CD14-positive monocyte (primary cell): Measurements from ENCODE around the gene TRAPPC6A. TPM values are rescaled to one million over a fixed set of nuclear protein-coding genes. Genes with fewer than 3 reads are reported as not detected.

Source experiments
- DNase-seq, 3 donors: peaks; one replicate each; pipeline ENCODE4 v3.0.0-alpha.2; 2011 to 2022
- H2AFZ ChIP-seq: 2 replicates; pipeline ENCODE4 v1.6.0; 2012; ENCODE audit warnings: mild to moderate bottlenecking, low read depth, low read length, inconsistent platforms; ENCODE audit not compliant: insufficient read depth, poor library complexity, severe bottlenecking
- H3K27ac ChIP-seq, 2 donors: 1 replicate in 1 of 2; 2 replicates in 1 of 2; pipeline ENCODE4 v1.5.1; 2012 to 2013; ENCODE audit warnings: low read length in 2 of 2, control low read depth in 1 of 2, inconsistent platforms in 1 of 2, low read depth in 1 of 2, mild to moderate bottlenecking in 1 of 2
- H3K27me3 ChIP-seq, 2 donors: one replicate each; pipeline versions ENCODE4 v1.6.0 to v1.6.1; 2011 to 2013; ENCODE audit warnings: low read length in 2 of 2; ENCODE audit not compliant: control insufficient read depth in 2 of 2, insufficient read depth in 2 of 2
- H3K36me3 ChIP-seq, 2 donors: replicated peaks in 1 of 2; 1 replicate in 1 of 2; 2 replicates in 1 of 2; pipeline versions ENCODE4 v1.5.1 to v1.6.1; 2012 to 2013; ENCODE audit warnings: low read length in 2 of 2, control low read depth in 1 of 2, inconsistent platforms in 1 of 2, mild to moderate bottlenecking in 1 of 2; ENCODE audit not compliant: insufficient read depth in 2 of 2, control insufficient read depth in 1 of 2
- H3K4me1 ChIP-seq, 2 donors: 1 replicate in 1 of 2; 2 replicates in 1 of 2; pipeline versions ENCODE4 v1.5.1 to v1.6.1; 2012 to 2013; ENCODE audit warnings: low read length in 2 of 2, control low read depth in 1 of 2, inconsistent platforms in 1 of 2, mild to moderate bottlenecking in 1 of 2, moderate library complexity in 1 of 2; ENCODE audit not compliant: insufficient read depth in 2 of 2, control insufficient read depth in 1 of 2
- H3K4me2 ChIP-seq: replicated peaks from 2 replicates; pipeline ENCODE3; 2012; ENCODE audit warnings: low read length, moderate library complexity, mild to moderate bottlenecking; ENCODE audit not compliant: poor library complexity, severe bottlenecking; ENCODE audit errors: extremely low read depth
- H3K4me3 ChIP-seq, 3 experiments: fragments of 200-600 bp in 1 of 3; sonication (generic) in 1 of 3; replicated peaks in 1 of 3; 1 replicate in 2 of 3; 2 replicates in 1 of 3; pipeline ENCODE4 v1.5.1; 2011 to 2013; ENCODE audit warnings: low read length in 3 of 3, mild to moderate bottlenecking in 3 of 3, control low read depth in 2 of 3, low read depth in 2 of 3, inconsistent platforms in 1 of 3, moderate library complexity in 1 of 3
- H3K79me2 ChIP-seq: 2 replicates; pipeline ENCODE4 v1.6.0; 2012; ENCODE audit warnings: mild to moderate bottlenecking, control low read depth, inconsistent platforms, low read length, moderate library complexity; ENCODE audit not compliant: insufficient read depth
- H3K9ac ChIP-seq: 2 replicates; pipeline ENCODE4 v1.6.0; 2017; ENCODE audit warnings: low read length, mild to moderate bottlenecking; ENCODE audit not compliant: insufficient read depth, poor library complexity, severe bottlenecking
- H3K9me3 ChIP-seq, 2 donors: replicated peaks in 1 of 2; 1 replicate in 1 of 2; 2 replicates in 1 of 2; pipeline versions ENCODE4 v1.5.1 to v1.6.1; 2012 to 2013; ENCODE audit warnings: low read length in 2 of 2, control low read depth in 1 of 2; ENCODE audit not compliant: control insufficient read depth in 1 of 2, insufficient read depth in 1 of 2
- H4K20me1 ChIP-seq: 2 replicates; pipeline ENCODE4 v1.6.0; 2012; ENCODE audit warnings: mild to moderate bottlenecking, low read length, control low read depth, moderate library complexity; ENCODE audit not compliant: insufficient read depth
- H3K27ac Mint-ChIP-seq, 7 donors: one replicate each; pipeline ENCODE4 v1.8.0; 2020; ENCODE audit warnings: mild to moderate bottlenecking in 7 of 7, mixed read lengths in 7 of 7, moderate library complexity in 6 of 7, inconsistent platforms in 2 of 7
- H3K27me3 Mint-ChIP-seq, 3 donors: one replicate each; pipeline ENCODE4 v1.8.0; 2021 to 2022; ENCODE audit warnings: low read depth in 3 of 3, mild to moderate bottlenecking in 3 of 3, mixed read lengths in 3 of 3, moderate library complexity in 3 of 3, inconsistent platforms in 1 of 3
- H3K36me3 Mint-ChIP-seq, 2 donors: one replicate each; pipeline ENCODE4 v1.8.0; 2020; ENCODE audit warnings: mixed read lengths in 2 of 2, inconsistent platforms in 1 of 2, mild to moderate bottlenecking in 1 of 2
- H3K4me1 Mint-ChIP-seq: one replicate; pipeline ENCODE4 v1.8.0; 2020; ENCODE audit warnings: mild to moderate bottlenecking, mixed read lengths
- H3K4me3 Mint-ChIP-seq, 2 donors: one replicate each; pipeline ENCODE4 v1.8.0; 2020; ENCODE audit warnings: mild to moderate bottlenecking in 2 of 2, mixed read lengths in 2 of 2, moderate library complexity in 1 of 2
- H3K9me3 Mint-ChIP-seq, 7 donors: one replicate each; pipeline ENCODE4 v1.8.0; 2020 to 2022; ENCODE audit warnings: mixed read lengths in 7 of 7, mild to moderate bottlenecking in 6 of 7, moderate library complexity in 6 of 7, inconsistent platforms in 2 of 7
- CTCF ChIP-seq: fragments of 200-600 bp; IDR thresholded peaks from one replicate; pipeline ENCODE4 v1.8.0; 2022; ENCODE audit warnings: antibody characterized with exemption, mild to moderate bottlenecking
- WGBS: methylation state at CpG from one replicate; pipeline ENCODE4 v1.1.5; 2013; ENCODE audit warnings: missing lambda C conversion rate; ENCODE audit not compliant: insufficient coverage; 5-methylcytosine and 5-hydroxymethylcytosine counted together
- intact Hi-C, 2 donors: fragments of 100-400 bp; cut with micrococcal nuclease; formaldehyde crosslinking; loops; one replicate each; pipeline versions ENCODE4 v1.15.0 to v1.15.1; 2023
- polyA plus RNA-seq, 3 donors: library from polyadenylated mRNA; depleted of rRNA in 1 of 3; unstranded in 2 of 3; stranded (reverse) in 1 of 3; fragments of 300-500 nt in 2 of 3; fragments of >200 nt in 1 of 3; fragmentation: Illumina TruSeq in 2 of 3; gene quantifications; 1 replicate in 2 of 3; 2 replicates in 1 of 3; pipeline ENCODE4 v1.2.3, GENCODE V29; 2012 to 2021

Gene TRAPPC6A
- polyA plus RNA-seq, 3 donors: 49.7 to 82.7 (median 63.4) TPM

- peak; percentile 57 to 83 (median 66) for DNase-seq
- Histone ChIP-seq H2AFZ (no peak overlapping the region), H3K4me1 (peaks cover 9 to 14% of the 10 kb centered on the region in 2 donors), H3K4me2 (peak overlapping the region; percentile 15), H3K27ac (peak overlapping the region in 1 of 2 donors; percentile 12), H3K9ac (peak overlapping the region; percentile 8), H4K20me1 (no peaks in the 10 kb centered on the region), H3K79me2 (no peaks in the 10 kb centered on the region), H3K27me3 (no peaks in the 10 kb centered on the region), H3K4me3 (no peak overlapping the region), H3K36me3 (no peaks in the 10 kb centered on the region), H3K9me3 (no peaks in the 10 kb centered on the region)
- no peak for TF ChIP-seq CTCF
- Mint-ChIP-seq H3K9me3 (no peaks in the 10 kb centered on the region), H3K36me3 (peaks cover 0 to 3% of the 10 kb centered on the region in 2 donors), H3K27ac (no peak overlapping the region), H3K4me1 (peaks cover 19% of the 10 kb centered on the region), H3K4me3 (peak overlapping the region in 1 of 2 donors; percentile 39), H3K27me3 (peaks cover 8 to 28% (median 19%) of the 10 kb centered on the region in 3 donors)
- intact Hi-C loops: no loop called here
- WGBS: 27% methylated on average over 26 of the region's 27 CpGs
These were observed 13.3 kb downstream of the TRAPPC6A start for GRCh38 chr19:45164577-45165335.

GRCh38 chr19:45163751-45164460, 14.1 kb downstream of the TRAPPC6A start:
- H3K27ac ChIP-seq: peak overlapping the region in 1 of 2 donors; percentile 12
- TF ChIP-seq CTCF: no peak
- 56% methylated on average over 10 of the region's 15 CpGs for WGBS
- Mint-ChIP-seq H3K27me3 (peaks cover 13 to 37% (median 25%) of the 10 kb centered on the region in 3 donors), H3K27ac (peak overlapping the region in 4 of 7 donors; percentile 21 to 69 (median 42)), H3K4me3 (peak overlapping the region in 1 of 2 donors; percentile 48), H3K36me3 (peaks cover 0 to 3% of the 10 kb centered on the region in 2 donors), H3K9me3 (no peaks in the 10 kb centered on the region), H3K4me1 (peaks cover 19% of the 10 kb centered on the region)
- H4K20me1 ChIP-seq: no peaks in the 10 kb centered on the region
- H3K79me2 ChIP-seq: no peaks in the 10 kb centered on the region
- H3K36me3 ChIP-seq: no peaks in the 10 kb centered on the region
- H3K4me2 ChIP-seq: no peak overlapping the region
- H2AFZ ChIP-seq: no peak overlapping the region
- H3K4me1 ChIP-seq: peaks cover 9 to 14% of the 10 kb centered on the region in 2 donors
- no peak overlapping the region for H3K4me3 ChIP-seq
- no peaks in the 10 kb centered on the region for H3K9me3 ChIP-seq
- H3K27me3 ChIP-seq: peaks cover 0 to 4% of the 10 kb centered on the region in 2 donors
- intact Hi-C loops: no loop called here
- H3K9ac ChIP-seq: no peak overlapping the region
- no peak for DNase-seq
